GM19372 (cell line): ENCODE results near the gene TSPYL4.
"Not testable (repeated sequence)": the region's sequence is repeated elsewhere in the genome, so short reads cannot be mapped to it uniquely, and the experiment has no call there.

Experiments
- ATAC-seq: cut with Tn5 transposase; IDR thresholded peaks from one replicate; pipeline ENCODE4 v1.9.1; 2021; ENCODE audit warnings: mild to moderate bottlenecking, low read depth, moderate library complexity; ENCODE audit not compliant: unreplicated experiment

The TSPYL4 gene

GRCh38 chr6:116253505-116254296 lies at the start of gene TSPYL4:
TSS of gene TSPYL4 (minus strand) at chr6:116254075. CDS start at chr6:116254008, 67 bp downstream.
- ATAC-seq = peak; percentile 99

GRCh38 chr6:116301104-116301503 lies 47.2 kb upstream of the TSPYL4 start:
- ATAC-seq = no peak

- no peak for ATAC-seq
These were observed 46.7 kb upstream of the TSPYL4 start for GRCh38 chr6:116300566-116300965.

GRCh38 chr6:116298973-116299372 lies 45.1 kb upstream of the TSPYL4 start:
- ATAC-seq = peak; percentile 68

- ATAC-seq = no peak
These were observed 44.4 kb upstream of the TSPYL4 start for GRCh38 chr6:116298273-116298672.

- ATAC-seq = no peak
These were observed 38.7 kb upstream of the TSPYL4 start for GRCh38 chr6:116292553-116292952.

- ATAC-seq = no peak
These were observed 38.0 kb upstream of the TSPYL4 start for GRCh38 chr6:116291701-116292396.

- ATAC-seq = no peak
These were observed 36.9 kb upstream of the TSPYL4 start for GRCh38 chr6:116290799-116291198.

- no peak for ATAC-seq
These were observed 36.0 kb upstream of the TSPYL4 start for GRCh38 chr6:116289876-116290275.

- ATAC-seq = no peak
These were observed 33.9 kb upstream of the TSPYL4 start for GRCh38 chr6:116287689-116288282.

GRCh38 chr6:116286773-116287358 lies 33.0 kb upstream of the TSPYL4 start:
- ATAC-seq = no peak

GRCh38 chr6:116284984-116285383 lies 31.1 kb upstream of the TSPYL4 start:
- ATAC-seq = not testable (repeated sequence)

- no peak for ATAC-seq
These were observed 29.3 kb upstream of the TSPYL4 start for GRCh38 chr6:116283191-116283590.

- ATAC-seq = no peak
These were observed 28.8 kb upstream of the TSPYL4 start for GRCh38 chr6:116282698-116283097.

GRCh38 chr6:116280933-116281316 lies 27.1 kb upstream of the TSPYL4 start:
- ATAC-seq = no peak

- ATAC-seq = no peak
These were observed 26.5 kb upstream of the TSPYL4 start for GRCh38 chr6:116280161-116280932.

- ATAC-seq = peak; percentile 91
These were observed 25.6 kb upstream of the TSPYL4 start, which contains the start of gene TSPYL1 for GRCh38 chr6:116279232-116280160. TSS of gene TSPYL1 (minus strand) at chr6:116279930. CDS start at chr6:116279830, 100 bp downstream.

GRCh38 chr6:116278854-116279231 lies 25.0 kb upstream of the TSPYL4 start:
- no peak for ATAC-seq

GRCh38 chr6:116278481-116278829 lies 24.6 kb upstream of the TSPYL4 start:
- no peak for ATAC-seq
